WTC11 (cell line): ENCODE results near the gene SMARCA4.

Experiments used
- TF ChIP-seq, protein P1 (sequence below): fragments of 200-600 bp; IDR thresholded peaks from 2 replicates; pipeline ENCODE4 v1.8.0; 2022; ENCODE audit warnings: antibody characterized with exemption
- TF ChIP-seq, protein P2 (sequence below): sonication (generic); formaldehyde crosslinking; IDR thresholded peaks from 2 replicates; pipeline ENCODE4 v1.8.1; 2023; ENCODE audit warnings: mild to moderate bottlenecking, missing genetic modification reagents, moderate library complexity

DNA sequence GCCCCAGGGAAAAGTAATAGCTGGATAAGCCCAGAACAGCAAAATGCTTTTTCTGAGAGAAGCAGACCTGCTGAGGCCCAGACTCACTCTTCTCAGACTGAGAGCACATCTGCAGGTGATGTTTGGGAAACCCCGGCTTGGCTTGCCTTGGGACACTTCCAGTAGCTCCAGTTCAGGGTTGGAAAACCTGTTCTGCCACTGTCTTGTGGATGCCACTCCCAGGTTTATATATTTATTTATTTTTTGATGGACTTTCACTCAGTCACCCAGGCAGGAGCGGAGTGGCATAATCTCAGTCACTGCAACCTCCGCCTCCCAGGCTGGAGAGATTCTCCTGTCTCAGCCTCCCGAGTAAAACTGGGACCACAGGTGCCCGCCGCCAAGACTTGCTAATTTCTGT is 8.0 kb upstream of the SMARCA4 start:
- TF ChIP-seq, protein P1, sequence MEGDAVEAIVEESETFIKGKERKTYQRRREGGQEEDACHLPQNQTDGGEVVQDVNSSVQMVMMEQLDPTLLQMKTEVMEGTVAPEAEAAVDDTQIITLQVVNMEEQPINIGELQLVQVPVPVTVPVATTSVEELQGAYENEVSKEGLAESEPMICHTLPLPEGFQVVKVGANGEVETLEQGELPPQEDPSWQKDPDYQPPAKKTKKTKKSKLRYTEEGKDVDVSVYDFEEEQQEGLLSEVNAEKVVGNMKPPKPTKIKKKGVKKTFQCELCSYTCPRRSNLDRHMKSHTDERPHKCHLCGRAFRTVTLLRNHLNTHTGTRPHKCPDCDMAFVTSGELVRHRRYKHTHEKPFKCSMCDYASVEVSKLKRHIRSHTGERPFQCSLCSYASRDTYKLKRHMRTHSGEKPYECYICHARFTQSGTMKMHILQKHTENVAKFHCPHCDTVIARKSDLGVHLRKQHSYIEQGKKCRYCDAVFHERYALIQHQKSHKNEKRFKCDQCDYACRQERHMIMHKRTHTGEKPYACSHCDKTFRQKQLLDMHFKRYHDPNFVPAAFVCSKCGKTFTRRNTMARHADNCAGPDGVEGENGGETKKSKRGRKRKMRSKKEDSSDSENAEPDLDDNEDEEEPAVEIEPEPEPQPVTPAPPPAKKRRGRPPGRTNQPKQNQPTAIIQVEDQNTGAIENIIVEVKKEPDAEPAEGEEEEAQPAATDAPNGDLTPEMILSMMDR = no peak
- TF ChIP-seq, protein P2, sequence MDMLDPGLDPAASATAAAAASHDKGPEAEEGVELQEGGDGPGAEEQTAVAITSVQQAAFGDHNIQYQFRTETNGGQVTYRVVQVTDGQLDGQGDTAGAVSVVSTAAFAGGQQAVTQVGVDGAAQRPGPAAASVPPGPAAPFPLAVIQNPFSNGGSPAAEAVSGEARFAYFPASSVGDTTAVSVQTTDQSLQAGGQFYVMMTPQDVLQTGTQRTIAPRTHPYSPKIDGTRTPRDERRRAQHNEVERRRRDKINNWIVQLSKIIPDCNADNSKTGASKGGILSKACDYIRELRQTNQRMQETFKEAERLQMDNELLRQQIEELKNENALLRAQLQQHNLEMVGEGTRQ (CRISPR knock-in tag) = no peak
